KMS-11 (cell line): ENCODE measurements around the gene MED1.

ENCODE experiments used
- H2AFZ ChIP-seq: fragments of 200-600 bp; sonication (generic); 2 replicates; pipeline ENCODE4 v1.6.1; 2016; ENCODE audit warnings: antibody characterized with exemption, mixed run types, low read depth
- H3K27ac ChIP-seq: fragments of 200-600 bp; sonication (generic); 2 replicates; pipeline ENCODE4 v1.6.1; 2016; ENCODE audit warnings: mild to moderate bottlenecking, mixed run types
- H3K27me3 ChIP-seq: fragments of 200-600 bp; sonication (generic); 2 replicates; pipeline ENCODE4 v1.6.1; 2017; ENCODE audit warnings: mild to moderate bottlenecking, low read depth, mixed run types, moderate library complexity; ENCODE audit not compliant: insufficient read depth
- H3K36me3 ChIP-seq: fragments of 200-600 bp; sonication (generic); 2 replicates; pipeline ENCODE4 v1.6.1; 2017; ENCODE audit warnings: mild to moderate bottlenecking, mixed run types; ENCODE audit not compliant: insufficient read depth
- H3K4me1 ChIP-seq: fragments of 200-600 bp; sonication (generic); 2 replicates; pipeline ENCODE4 v1.6.1; 2016; ENCODE audit warnings: mild to moderate bottlenecking, low read depth, mixed run types; ENCODE audit not compliant: poor library complexity, severe bottlenecking
- H3K4me2 ChIP-seq: fragments of 200-600 bp; sonication (generic); 2 replicates; pipeline ENCODE4 v1.7.0; 2016; ENCODE audit warnings: mild to moderate bottlenecking, mixed run types
- H3K4me3 ChIP-seq: fragments of 200-600 bp; sonication (generic); IDR thresholded peaks from 2 replicates; pipeline ENCODE4 v1.6.1; 2017; ENCODE audit warnings: low read depth, low read length, mixed read lengths; ENCODE audit not compliant: insufficient read depth
- H3K79me2 ChIP-seq: fragments of 200-600 bp; sonication (generic); 2 replicates; pipeline ENCODE4 v1.6.1; 2016; ENCODE audit warnings: low read depth, mixed run types; ENCODE audit not compliant: insufficient read depth
- H3K9ac ChIP-seq: fragments of 200-600 bp; sonication (generic); 2 replicates; pipeline ENCODE4 v1.6.1; 2016; ENCODE audit warnings: mild to moderate bottlenecking, mixed run types
- H4K20me1 ChIP-seq: fragments of 200-600 bp; sonication (generic); 2 replicates; pipeline ENCODE4 v1.6.1; 2016; ENCODE audit warnings: mild to moderate bottlenecking, mixed run types; ENCODE audit not compliant: insufficient read depth
- CTCF ChIP-seq: fragments of 200-600 bp; sonication (generic); conservative IDR thresholded peaks from 2 replicates; pipeline ENCODE4 v1.6.1; 2017; ENCODE audit warnings: low read depth, mild to moderate bottlenecking, antibody characterized with exemption, low read length, moderate library complexity, mixed read lengths

MED1 gene

GRCh38 chr17:39401412-39402243 lies 49.4 kb downstream of the MED1 start, which contains the start of gene FBXL20:
Gene FBXL20, minus strand, starts transcription at chr17:39401626. Its CDS starts 224 bp downstream, at chr17:39401402.
- no peak within 1 kb of the TSS for H3K4me3 ChIP-seq
- H3K4me2 ChIP-seq, result peak within 1 kb of the TSS; percentile 82
- H4K20me1 ChIP-seq, result no peaks in the 10 kb centered on the region
- H3K27ac ChIP-seq, result peak within 1 kb of the TSS; percentile 47; the same call in 1 of the 2 replicates
- H3K27me3 ChIP-seq, result no peaks in the 10 kb centered on the region
- H3K9ac ChIP-seq, result peak within 1 kb of the TSS; percentile 59; the same call in 1 of the 2 replicates
- peaks cover 6% of the 10 kb centered on the region; the same call in 1 of the 2 replicates for H3K79me2 ChIP-seq
- H2AFZ ChIP-seq, result peak within 1 kb of the TSS; percentile 90
- TF ChIP-seq CTCF, result no peak
- H3K4me1 ChIP-seq, result peaks cover 15% of the 10 kb centered on the region
- H3K36me3 ChIP-seq, result no peaks in the 10 kb centered on the region

GRCh38 chr17:39400547-39401411 lies 50.3 kb downstream of the MED1 start:
- no peak for TF ChIP-seq CTCF
- H3K4me1 ChIP-seq, result peaks cover 15% of the 10 kb centered on the region
- H3K4me2 ChIP-seq, result peak overlapping the region; percentile 82
- no peaks in the 10 kb centered on the region for H3K27me3 ChIP-seq
- no peak overlapping the region for H3K4me3 ChIP-seq
- H3K27ac ChIP-seq, result no peak overlapping the region; the same call in 1 of the 2 replicates
- H3K9ac ChIP-seq, result peak overlapping the region; percentile 59; the same call in 1 of the 2 replicates
- H2AFZ ChIP-seq, result peak overlapping the region; percentile 90
- no peaks in the 10 kb centered on the region for H3K36me3 ChIP-seq
- peaks cover 6% of the 10 kb centered on the region; the same call in 1 of the 2 replicates for H3K79me2 ChIP-seq
- no peaks in the 10 kb centered on the region for H4K20me1 ChIP-seq

GRCh38 chr17:39399791-39400190 lies 51.3 kb downstream of the MED1 start:
- TF ChIP-seq CTCF, result no peak
- Histone ChIP-seq H4K20me1 (no peaks in the 10 kb centered on the region), H3K9ac (no peak overlapping the region), H3K36me3 (no peaks in the 10 kb centered on the region), H2AFZ (no peak overlapping the region), H3K4me1 (peaks cover 15% of the 10 kb centered on the region), H3K4me3 (no peak overlapping the region), H3K27me3 (no peaks in the 10 kb centered on the region), H3K4me2 (peak overlapping the region; percentile 82; the same call in 1 of the 2 replicates), H3K27ac (no peak overlapping the region), H3K79me2 (peaks cover 6% of the 10 kb centered on the region; the same call in 1 of the 2 replicates)

- H3K79me2 ChIP-seq, result peaks cover 3% of the 10 kb centered on the region; the same call in 1 of the 2 replicates
- H3K4me3 ChIP-seq, result no peak overlapping the region
- no peak overlapping the region for H3K4me2 ChIP-seq
- H2AFZ ChIP-seq, result no peak overlapping the region
- no peaks in the 10 kb centered on the region for H3K27me3 ChIP-seq
- peaks cover 6% of the 10 kb centered on the region for H3K4me1 ChIP-seq
- H3K9ac ChIP-seq, result no peak overlapping the region
- H3K36me3 ChIP-seq, result no peaks in the 10 kb centered on the region
- no peaks in the 10 kb centered on the region for H4K20me1 ChIP-seq
- H3K27ac ChIP-seq, result no peak overlapping the region
- 0 out of 2 replicates have a peak, but pooled peaks have one; percentile 18 for TF ChIP-seq CTCF
Observed at GRCh38 chr17:39393736-39394135, 57.3 kb downstream of the MED1 start.
